Pancreas (tissue), 10 donors: Measurements from ENCODE around the gene UBE2E2. TPM values are rescaled to one million over a fixed set of nuclear protein-coding genes. Genes with fewer than 3 reads are reported as not detected.

Experiments
- ATAC-seq, 4 donors: fragments of 200-7000 bp; cut with Tn5 transposase; one replicate each; pipeline versions ENCODE4 v1.8.0 to v1.9.1; 2020; ENCODE audit warnings: mild to moderate bottlenecking in 4 of 4, moderate library complexity in 4 of 4
- DNase-seq, 6 donors: peaks; one replicate each; pipeline ENCODE4 v3.0.0-alpha.2; 2020
- FAIRE-seq: peaks from 2 replicates; lab custom pipeline; 2012; peaks lifted over from hg19 to GRCh38; lab: Jason Lieb, UNC
- H3K27ac ChIP-seq, 4 donors: fragments of 200-600 bp; sonication (generic); 1 replicate in 3 of 4; 2 replicates in 1 of 4; pipeline versions ENCODE4 v1.5.0 to v1.8.0; 2020
- H3K27me3 ChIP-seq, 4 donors: fragments of 200-600 bp; one replicate each; pipeline ENCODE4 v1.8.0; 2021
- H3K36me3 ChIP-seq, 3 donors: fragments of 200-600 bp; sonication (generic) in 1 of 3; one replicate each; pipeline versions ENCODE4 v1.5.0 to v1.8.0; 2020 to 2021
- H3K4me1 ChIP-seq, 3 donors: fragments of 200-600 bp; one replicate each; pipeline ENCODE4 v1.8.0; 2021
- H3K4me3 ChIP-seq, 4 donors: fragments of 200-600 bp; sonication (generic) in 2 of 4; one replicate each; pipeline versions ENCODE4 v1.5.0 to v1.8.0; 2020 to 2021
- H3K9me3 ChIP-seq, 4 donors: fragments of 200-600 bp; one replicate each; pipeline ENCODE4 v1.8.0; 2021
- CTCF ChIP-seq, 4 donors: fragments of 200-600 bp; sonication (generic) in 3 of 4; IDR thresholded peaks; one replicate each; pipeline versions ENCODE4 v1.5.0 to v1.8.0; 2021; ENCODE audit warnings: antibody characterized with exemption in 4 of 4
- WGBS, 2 donors: extraction: QIAGEN DNeasy Blood & Tissue Kit; methylation state at CpG; one replicate each; pipeline ENCODE4 v1.1.7; 2013; 5-methylcytosine and 5-hydroxymethylcytosine counted together
- intact Hi-C, 3 donors: fragments of 100-400 bp; cut with DNase I; formaldehyde crosslinking; loops; one replicate each; pipeline versions ENCODE4 v1.11.1 to v1.14.2; 2022
- polyA plus RNA-seq, 2 donors: library from polyadenylated mRNA; stranded (reverse); fragments of 200-250 nt; gene quantifications; one replicate each; pipeline ENCODE4 v1.2.3, GENCODE V29; 2013
- total RNA-seq, 6 donors: library from RNA; stranded (reverse); fragmentation: NEBNext Ultra II Directional in 4 of 6; extraction: Animal tissue kit (Norgen Biotek cat#: 25700) in 4 of 6; gene quantifications; one replicate each; pipeline versions ENCODE4 v1.2.1 to v1.2.4, GENCODE V29; 2021 to 2023
- donor health status: healthy with polysubstance abuse.
- donor health status: DM: no; HTN: no; CAD: no; lungs with moderate emphysema.
- donor health status: DM: no; HTN: no; CAD: no.
- donor health status: control.
- donor health status: control.
- donor health status: Bipolar disorder and iron deficiency.
- donor health status: DM: yes; HTN: yes; CAD: no.
- donor health status: DM: no; HTN: no; CAD: no.
- donor health status: DM: no; HTN: no; CAD: no.
- donor health status: DM: yes; HTN: yes; CAD: no.

UBE2E2 gene
- total and polyA plus RNA-seq, 8 donors, result 3.3 to 11.6 (median 5.8) TPM

DNA sequence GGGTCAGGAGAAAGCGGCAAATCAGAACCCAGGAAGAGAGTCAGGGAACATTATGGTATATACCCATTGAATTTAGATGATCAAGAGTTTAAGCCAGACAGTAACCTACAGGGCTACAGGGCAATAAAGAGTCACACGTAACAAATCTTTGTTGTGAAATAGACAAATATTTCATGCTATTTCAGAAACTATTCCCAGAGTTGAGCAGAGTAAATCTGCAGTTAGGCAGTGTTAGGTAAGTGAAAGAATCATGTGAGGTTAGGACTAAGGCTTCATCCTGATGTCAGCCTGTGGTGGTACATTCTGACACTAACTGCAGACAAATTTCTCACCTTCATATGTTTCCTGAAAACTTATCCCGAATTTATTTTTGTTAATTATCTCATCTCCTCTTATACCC lies 153.0 kb downstream of the UBE2E2 start:
- Histone ChIP-seq H3K36me3 (no peaks in the 10 kb centered on the region), H3K27me3 (no peaks in the 10 kb centered on the region), H3K4me3 (no peak overlapping the region), H3K27ac (no peak overlapping the region), H3K4me1 (no peaks in the 10 kb centered on the region), H3K9me3 (no peaks in the 10 kb centered on the region)
- TF ChIP-seq CTCF (IDR thresholded peaks at IDR 0.05), result no peak
- 86 to 93% methylated on average over 3 of the region's 3 CpGs for WGBS, 2 donors
- DNase-seq, result no peak
- intact Hi-C loops, result no loop called here
- no peak for ATAC-seq
- no peak for FAIRE-seq

GRCh38 chr3:23356923-23357322 lies 153.8 kb downstream of the UBE2E2 start:
- intact Hi-C loops, result no loop called here
- ATAC-seq, result no peak

DNA sequence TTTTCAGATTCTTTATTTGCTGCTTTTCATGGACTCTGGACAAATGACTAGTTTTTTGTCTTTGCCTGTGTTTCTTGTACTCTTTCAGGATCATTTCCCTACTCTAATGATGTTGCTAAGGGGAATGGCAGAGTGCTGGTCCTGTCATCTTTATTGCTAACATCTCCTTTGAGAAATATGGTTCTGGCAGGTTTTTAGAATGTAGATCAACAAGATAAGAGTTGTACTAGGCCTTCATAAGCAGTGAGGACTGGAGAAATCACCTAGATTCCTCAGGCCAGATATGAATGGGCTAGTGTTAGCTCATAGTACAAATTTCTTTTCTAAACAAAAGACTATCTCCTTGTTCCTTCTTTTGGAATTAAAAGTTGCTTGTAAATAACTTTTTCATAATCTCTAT lies 156.0 kb downstream of the UBE2E2 start:
- Histone ChIP-seq H3K27me3 (no peaks in the 10 kb centered on the region), H3K4me1 (no peaks in the 10 kb centered on the region), H3K4me3 (no peak overlapping the region), H3K27ac (no peak overlapping the region), H3K9me3 (no peaks in the 10 kb centered on the region), H3K36me3 (no peaks in the 10 kb centered on the region)
- intact Hi-C loops, result no loop called here
- DNase-seq, result no peak
- TF ChIP-seq CTCF (IDR thresholded peaks at IDR 0.05), result no peak
- no peak for FAIRE-seq
- ATAC-seq, result no peak

More at GRCh38 chr3:23356923-23357322, 153.8 kb downstream of the UBE2E2 start:
- Histone ChIP-seq H3K9me3 (no peaks in the 10 kb centered on the region), H3K4me1 (no peaks in the 10 kb centered on the region), H3K27ac (no peak overlapping the region), H3K36me3 (no peaks in the 10 kb centered on the region), H3K27me3 (no peaks in the 10 kb centered on the region), H3K4me3 (no peak overlapping the region)
- 87 to 89% methylated on average over 3 of the region's 3 CpGs for WGBS, 2 donors
- no peak for DNase-seq
- no peak for TF ChIP-seq CTCF (IDR thresholded peaks at IDR 0.05)
- no peak for FAIRE-seq

GRCh38 chr3:23365066-23365465 lies 161.9 kb downstream of the UBE2E2 start:
- Histone ChIP-seq H3K27me3 (no peaks in the 10 kb centered on the region), H3K4me3 (no peak overlapping the region), H3K4me1 (no peaks in the 10 kb centered on the region), H3K36me3 (no peaks in the 10 kb centered on the region), H3K27ac (no peak overlapping the region), H3K9me3 (no peaks in the 10 kb centered on the region)
- intact Hi-C loops, result no loop called here
- TF ChIP-seq CTCF (IDR thresholded peaks at IDR 0.05), result no peak
- FAIRE-seq (no peak), ATAC-seq (no peak), DNase-seq (no peak)
- WGBS, 2 donors, result 88 to 95% methylated on average over 2 of the region's 2 CpGs

GRCh38 chr3:23368731-23369130 lies 165.6 kb downstream of the UBE2E2 start:
- no peak for FAIRE-seq
- Histone ChIP-seq H3K36me3 (no peaks in the 10 kb centered on the region), H3K4me3 (no peak overlapping the region), H3K9me3 (no peaks in the 10 kb centered on the region), H3K27me3 (no peaks in the 10 kb centered on the region), H3K27ac (no peak overlapping the region), H3K4me1 (no peaks in the 10 kb centered on the region)
- intact Hi-C loops, result no loop called here
- WGBS, 2 donors, result 63 to 77% methylated on average over 1 of the region's 1 CpG
- TF ChIP-seq CTCF (IDR thresholded peaks at IDR 0.05), result no peak
- ATAC-seq, result no peak
- DNase-seq, result no peak
